HEK293T (cell line): Measurements from ENCODE around the gene SELENOM.

Source experiments
- CTCF ChIA-PET: fragments of 350-600 bp; formaldehyde crosslinking; extraction: SDS; loops from one replicate; lab custom pipeline; 2021; ENCODE audit warnings: antibody characterized with exemption, inconsistent platforms; lab: Yijun Ruan, JAX
- POLR2A ChIA-PET: fragments of 350-600 bp; formaldehyde crosslinking; extraction: SDS; loops from one replicate; lab custom pipeline; 2020; ENCODE audit warnings: antibody characterized with exemption, inconsistent platforms; lab: Yijun Ruan, JAX
- DNase-seq: peaks from one replicate; pipeline ENCODE4 v3.0.0; 2012; ENCODE audit warnings: mixed read lengths; ENCODE audit errors: extremely low spot score
- ARNT ChIP-seq: fragments of 450-650 bp; IDR thresholded peaks from 2 replicates; pipeline ENCODE4 v1.6.1; 2017; ENCODE audit warnings: mild to moderate bottlenecking
- BHLHE40 ChIP-seq: fragments of 450-650 bp; IDR thresholded peaks from 2 replicates; pipeline ENCODE4 v1.6.1; 2016; ENCODE audit warnings: mild to moderate bottlenecking, moderate library complexity, borderline replicate concordance
- CTBP1 ChIP-seq: fragments of 450-650 bp; IDR thresholded peaks from 2 replicates; pipeline ENCODE4 v1.6.1; 2016; ENCODE audit warnings: borderline replicate concordance
- ELF4 ChIP-seq: fragments of 450-650 bp; IDR thresholded peaks from 2 replicates; pipeline ENCODE4 v1.6.1; 2017; ENCODE audit warnings: antibody characterized with exemption
- FOXA1 ChIP-seq: fragments of 450-650 bp; IDR thresholded peaks from 2 replicates; pipeline ENCODE4 v1.6.1; 2016; ENCODE audit warnings: mild to moderate bottlenecking
- FOXK2 ChIP-seq: fragments of 450-650 bp; IDR thresholded peaks from 2 replicates; pipeline ENCODE4 v1.6.1; 2016; ENCODE audit warnings: mild to moderate bottlenecking
- FOXM1 ChIP-seq: fragments of 450-650 bp; IDR thresholded peaks from 2 replicates; pipeline ENCODE4 v1.6.1; 2017; ENCODE audit warnings: mild to moderate bottlenecking, borderline replicate concordance
- HDGF ChIP-seq: fragments of 450-650 bp; IDR thresholded peaks from 2 replicates; pipeline ENCODE4 v1.6.1; 2017; ENCODE audit warnings: antibody characterized with exemption, borderline replicate concordance
- L3MBTL2 ChIP-seq: fragments of 450-650 bp; conservative IDR thresholded peaks from 2 replicates; pipeline ENCODE4 v1.6.1; 2016; ENCODE audit warnings: mild to moderate bottlenecking
- LEF1 ChIP-seq: fragments of 450-650 bp; IDR thresholded peaks from 2 replicates; pipeline ENCODE4 v1.6.1; 2017; ENCODE audit warnings: mild to moderate bottlenecking, borderline replicate concordance
- NFRKB ChIP-seq: fragments of 450-650 bp; IDR thresholded peaks from 2 replicates; pipeline ENCODE4 v1.6.1; 2016; ENCODE audit warnings: mild to moderate bottlenecking, moderate library complexity
- PKNOX1 ChIP-seq: fragments of 450-650 bp; IDR thresholded peaks from 2 replicates; pipeline ENCODE4 v1.6.1; 2016
- SP1 ChIP-seq: fragments of 450-650 bp; IDR thresholded peaks from 2 replicates; pipeline ENCODE4 v1.6.1; 2017
- SUZ12 ChIP-seq: fragments of 450-650 bp; IDR thresholded peaks from 2 replicates; pipeline ENCODE4 v1.6.1; 2016; ENCODE audit warnings: mild to moderate bottlenecking
- TARDBP ChIP-seq: fragments of 450-650 bp; IDR thresholded peaks from 2 replicates; pipeline ENCODE4 v1.6.1; 2016
- ZNF384 ChIP-seq: fragments of 450-650 bp; IDR thresholded peaks from 2 replicates; pipeline ENCODE4 v1.6.1; 2016

Gene SELENOM

GRCh38 chr22:31107178-31107893 is at the start of gene SELENOM:
TSS of gene SELENOM (minus strand) at chr22:31107568. CDS start at chr22:31107505, 63 bp downstream.
- TF ChIP-seq ZNF384, result no peak
- TF ChIP-seq TARDBP, result peak; percentile 84
- peak; percentile 42; the same call in 1 of the 2 replicates for TF ChIP-seq CTBP1
- ChIA-PET POLR2A (interaction anchor here (0.6 to 2.1 kb wide), 11 partner anchors 8 to 183 kb away, joined by 3 to 14 read pairs (median 4); partner anchors contain the start of genes INPP5J, MORC2, RNF185 and TUG1), CTCF (interaction anchor here (0.6 to 1.8 kb wide), 24 partner anchors 8 to 184 kb away, joined by 3 to 18 read pairs (median 4); partner anchors contain the start of genes INPP5J, PLA2G3, RNF185 and SMTN)
- DNase-seq, result peak; percentile 99

- ChIA-PET POLR2A (no interaction called here), CTCF (interaction anchor here (0.6 kb wide), 1 partner anchor 1466 kb away, joined by 3 read pairs; no protein-coding TSS in a partner anchor)
- TF ChIP-seq TARDBP (no peak), FOXA1 (no peak), FOXK2 (no peak), ARNT (no peak), HDGF (no peak), SP1 (no peak), BHLHE40 (no peak), ZNF384 (no peak), L3MBTL2 (no peak), NFRKB (no peak), PKNOX1 (no peak)
- no peak for DNase-seq
These were observed 48.1 kb upstream of the SELENOM start for GRCh38 chr22:31155422-31155821.

DNA sequence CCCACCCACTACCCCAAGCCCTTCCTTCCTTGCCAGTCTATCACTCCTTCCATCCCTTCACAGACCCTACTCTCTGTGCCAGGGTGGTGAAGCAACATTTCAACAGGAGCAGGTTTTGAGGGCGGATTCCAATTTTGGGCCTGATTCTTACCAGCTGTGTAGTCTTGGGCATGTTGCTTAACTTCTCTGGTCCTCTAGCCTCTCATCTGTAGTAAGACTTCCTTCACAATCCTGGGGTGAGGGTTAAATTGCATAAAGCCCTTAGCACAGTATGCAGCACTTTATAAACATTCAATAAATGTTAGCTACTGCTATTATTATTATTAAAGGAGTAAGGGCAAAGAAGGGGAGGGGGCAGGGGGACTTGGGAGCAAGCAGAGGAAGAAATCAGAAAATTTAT is 47.6 kb upstream of the SELENOM start:
- DNase-seq, result no peak
- CTCF ChIA-PET, result interaction anchor here (0.6 kb wide), 1 partner anchor 1465 kb away, joined by 3 read pairs; no protein-coding TSS in a partner anchor
- POLR2A ChIA-PET, result interaction anchor here (1.6 kb wide), 1 partner anchor 57 kb away, joined by 3 read pairs; the partner anchor contains the start of gene LIMK2
- TF ChIP-seq ZNF384 (no peak), HDGF (no peak), SUZ12 (no peak), NFRKB (no peak), BHLHE40 (no peak), CTBP1 (no peak), TARDBP (no peak), L3MBTL2 (no peak), FOXM1 (no peak), SP1 (no peak), ARNT (no peak), ELF4 (no peak), LEF1 (no peak), PKNOX1 (no peak), FOXA1 (no peak), FOXK2 (no peak)

DNA sequence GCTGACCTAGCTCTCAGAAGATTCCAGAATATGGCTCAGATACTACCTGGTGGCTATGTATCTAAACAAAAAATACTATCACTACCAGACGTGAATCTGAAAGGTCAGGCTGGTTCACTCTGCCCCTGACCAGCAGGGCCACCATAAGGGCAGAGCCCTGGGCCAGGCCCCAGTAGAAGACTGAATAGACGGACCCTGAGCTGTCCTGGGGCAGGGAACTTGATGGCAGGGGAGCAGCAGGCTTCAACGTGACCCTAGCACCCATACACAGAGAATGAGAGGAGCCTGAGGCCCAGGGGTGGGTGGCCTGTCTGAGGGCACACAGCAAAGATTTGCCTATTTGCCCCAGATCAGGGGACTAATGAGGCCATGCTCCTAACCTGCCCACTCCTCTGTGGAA is 46.0 kb upstream of the SELENOM start:
- POLR2A ChIA-PET, result interaction anchor here (1.6 kb wide), 1 partner anchor 59 kb away, joined by 3 read pairs; the partner anchor contains the start of gene LIMK2
- CTCF ChIA-PET, result no interaction called here
- no peak for TF ChIP-seq SUZ12
- no peak for TF ChIP-seq FOXK2
- TF ChIP-seq HDGF, result no peak
- no peak for TF ChIP-seq BHLHE40
- no peak for TF ChIP-seq ELF4
- no peak for TF ChIP-seq CTBP1
- no peak for TF ChIP-seq PKNOX1
- TF ChIP-seq TARDBP, result no peak
- no peak for TF ChIP-seq ARNT
- DNase-seq, result no peak

GRCh38 chr22:31151872-31152271 is 44.5 kb upstream of the SELENOM start:
- CTCF ChIA-PET, result interaction anchor here (0.7 kb wide), 1 partner anchor 9 kb away, joined by 4 read pairs; no protein-coding TSS in a partner anchor
- DNase-seq, result no peak

GRCh38 chr22:31150615-31151014 is 43.2 kb upstream of the SELENOM start:
- ChIA-PET CTCF (interaction anchor here (0.7 to 1.1 kb wide), 2 partner anchors 43 to 81 kb away, joined by 3 to 4 read pairs; partner anchors contain the start of gene SELENOM), POLR2A (no interaction called here)
- DNase-seq, result no peak

More at GRCh38 chr22:31151872-31152271, 44.5 kb upstream of the SELENOM start:
- TF ChIP-seq SUZ12, result no peak
- TF ChIP-seq NFRKB, result no peak
- no peak for TF ChIP-seq FOXK2
- no peak for TF ChIP-seq ARNT
- TF ChIP-seq FOXA1, result no peak
- TF ChIP-seq TARDBP, result no peak
- no peak for TF ChIP-seq ELF4
- POLR2A ChIA-PET, result no interaction called here

More at GRCh38 chr22:31150615-31151014, 43.2 kb upstream of the SELENOM start:
- TF ChIP-seq LEF1, result no peak
- TF ChIP-seq CTBP1, result no peak
- no peak for TF ChIP-seq ARNT
- TF ChIP-seq FOXA1, result no peak
- no peak for TF ChIP-seq ELF4
- TF ChIP-seq SUZ12, result no peak
- no peak for TF ChIP-seq FOXM1
- TF ChIP-seq FOXK2, result no peak
- TF ChIP-seq HDGF, result no peak
- TF ChIP-seq SP1, result no peak
